Endothelial cell (in vitro differentiated cells): Measurements from ENCODE around the gene GATAD2A. TPM values are rescaled to one million over a fixed set of nuclear protein-coding genes. Genes with fewer than 3 reads are reported as not detected.

ENCODE experiments used
- DNase-seq: peaks from one replicate; pipeline ENCODE4 v3.0.0; 2021; ENCODE audit warnings: low spot score
- H3K27ac Mint-ChIP-seq: one replicate; pipeline ENCODE4 v1.8.0; 2021; ENCODE audit warnings: mixed read lengths, inconsistent platforms; ENCODE audit not compliant: unreplicated experiment
- H3K27me3 Mint-ChIP-seq: one replicate; pipeline ENCODE4 v1.8.0; 2021; ENCODE audit warnings: mild to moderate bottlenecking, moderate library complexity, mixed read lengths, inconsistent platforms; ENCODE audit not compliant: unreplicated experiment
- H3K36me3 Mint-ChIP-seq: one replicate; pipeline ENCODE4 v1.8.0; 2021; ENCODE audit warnings: mild to moderate bottlenecking, low read depth, mixed read lengths, inconsistent platforms; ENCODE audit not compliant: unreplicated experiment
- H3K4me1 Mint-ChIP-seq: one replicate; pipeline ENCODE4 v1.8.0; 2021; ENCODE audit warnings: mild to moderate bottlenecking, mixed read lengths, inconsistent platforms; ENCODE audit not compliant: unreplicated experiment
- H3K4me3 Mint-ChIP-seq: one replicate; pipeline ENCODE4 v1.8.0; 2021; ENCODE audit warnings: mild to moderate bottlenecking, mixed read lengths, inconsistent platforms; ENCODE audit not compliant: unreplicated experiment
- H3K9me3 Mint-ChIP-seq: one replicate; pipeline ENCODE4 v1.8.0; 2021; ENCODE audit warnings: mixed read lengths, inconsistent platforms; ENCODE audit not compliant: unreplicated experiment
- CTCF ChIP-seq: fragments of 200-600 bp; sonication (generic); IDR thresholded peaks from one replicate; pipeline ENCODE4 v1.5.0; 2021; ENCODE audit warnings: antibody characterized with exemption; ENCODE audit not compliant: unreplicated experiment
- total RNA-seq: library from RNA; stranded (reverse); fragmentation: NEBNext Ultra II Directional; extraction: Animal tissue kit (Norgen Biotek cat#: 25700); gene quantifications from one replicate; pipeline ENCODE4 v1.2.1, GENCODE V29; 2021; ENCODE audit not compliant: unreplicated experiment

The GATAD2A gene
- total RNA-seq, 1 donor from 2014 or later = 150 TPM

DNA sequence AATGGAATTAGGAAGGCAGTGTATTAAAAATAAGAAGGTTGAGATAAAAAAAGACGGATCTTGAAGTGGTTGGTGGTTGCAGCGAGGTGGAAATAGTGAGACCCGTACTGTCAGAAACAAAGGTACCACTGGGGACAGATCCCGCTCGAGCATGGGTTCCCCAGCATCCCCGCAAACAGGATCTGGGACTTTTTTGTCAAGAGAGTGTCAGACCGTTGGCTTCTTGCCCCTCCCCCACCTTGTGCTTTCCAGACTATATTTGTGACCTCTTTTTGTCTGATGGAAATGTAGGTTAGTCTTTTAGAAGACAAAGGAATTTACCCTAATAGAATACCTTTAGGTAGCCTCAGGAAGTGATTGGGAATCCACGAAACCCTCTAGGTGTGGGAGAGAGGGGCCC, 4.2 kb downstream of the GATAD2A start:
- Mint-ChIP-seq H3K9me3 (peaks cover 4% of the 10 kb centered on the region), H3K27me3 (peaks cover 17% of the 10 kb centered on the region), H3K36me3 (peaks cover 8% of the 10 kb centered on the region), H3K27ac (peak overlapping the region; percentile 27), H3K4me1 (peaks cover 57% of the 10 kb centered on the region), H3K4me3 (no peak overlapping the region)
- DNase-seq = no peak
- no peak for TF ChIP-seq CTCF

DNA sequence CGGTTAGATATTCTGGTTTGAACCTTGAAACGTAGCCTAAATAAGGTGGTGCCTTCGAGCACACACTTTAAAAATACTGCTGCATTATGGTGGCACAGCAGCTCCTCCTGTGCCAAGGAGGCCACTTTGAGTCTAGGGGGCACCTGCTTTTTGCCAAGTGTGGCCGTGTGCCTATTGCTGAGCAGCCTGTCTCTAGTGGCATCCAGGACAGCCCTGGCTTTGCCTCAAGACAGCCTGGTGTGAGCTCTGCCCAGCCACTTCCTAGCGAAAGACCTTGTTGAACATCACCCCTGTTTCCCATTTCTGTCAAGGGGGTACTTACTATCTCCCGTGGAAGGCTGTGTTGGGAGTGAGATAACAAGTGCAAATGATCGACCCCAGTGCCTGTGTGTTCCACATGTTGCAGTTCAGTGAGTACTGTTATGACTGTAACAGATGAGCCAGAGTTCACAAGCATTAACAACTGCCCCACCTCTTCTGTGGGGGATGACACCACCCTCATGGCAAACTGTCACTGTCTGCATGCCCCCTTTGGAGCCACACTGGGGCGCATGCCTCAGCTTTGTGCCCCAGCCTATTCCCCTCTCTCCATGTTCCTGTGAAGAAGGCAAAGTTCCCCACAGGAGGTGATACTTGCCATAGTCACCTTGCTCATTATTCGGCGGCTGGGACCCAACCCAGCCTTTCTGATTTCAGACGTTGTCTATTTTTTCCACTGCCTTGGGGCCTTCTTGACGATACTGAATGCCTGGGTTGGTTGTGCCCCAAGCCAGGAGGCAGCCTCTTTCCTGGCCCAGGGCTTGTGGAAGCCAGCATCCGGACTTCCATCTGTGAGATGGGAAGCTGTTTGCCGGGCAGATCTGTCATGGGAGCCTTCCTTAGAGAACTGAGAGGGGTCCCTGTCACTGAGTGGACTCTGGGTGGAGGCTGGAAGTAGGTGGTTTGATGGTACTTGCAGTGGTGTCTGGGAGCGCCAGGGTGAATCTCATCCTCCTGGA, 5.4 kb downstream of the GATAD2A start:
- Mint-ChIP-seq H3K4me3 (no peak overlapping the region), H3K9me3 (peaks cover 4% of the 10 kb centered on the region), H3K4me1 (peaks cover 52% of the 10 kb centered on the region), H3K36me3 (peaks cover 4% of the 10 kb centered on the region), H3K27ac (no peak overlapping the region), H3K27me3 (peaks cover 11% of the 10 kb centered on the region)
- TF ChIP-seq CTCF = no peak
- no peak for DNase-seq

GRCh38 chr19:19416280-19416679, 10.8 kb downstream of the GATAD2A start:
- H3K27ac Mint-ChIP-seq = no peak overlapping the region
- TF ChIP-seq CTCF = no peak
- peaks cover 20% of the 10 kb centered on the region for H3K4me1 Mint-ChIP-seq
- H3K9me3 Mint-ChIP-seq = no peaks in the 10 kb centered on the region
- H3K4me3 Mint-ChIP-seq = peak overlapping the region; percentile 56
- H3K27me3 Mint-ChIP-seq = peaks cover 3% of the 10 kb centered on the region
- no peak for DNase-seq
- peaks cover 13% of the 10 kb centered on the region for H3K36me3 Mint-ChIP-seq

- peaks cover 13% of the 10 kb centered on the region for H3K36me3 Mint-ChIP-seq
- no peak overlapping the region for H3K4me3 Mint-ChIP-seq
- H3K27me3 Mint-ChIP-seq = peaks cover 3% of the 10 kb centered on the region
- no peaks in the 10 kb centered on the region for H3K9me3 Mint-ChIP-seq
- no peak for TF ChIP-seq CTCF
- no peak overlapping the region for H3K27ac Mint-ChIP-seq
- peaks cover 18% of the 10 kb centered on the region for H3K4me1 Mint-ChIP-seq
- DNase-seq = no peak
Measured at GRCh38 chr19:19417046-19417445, 11.6 kb downstream of the GATAD2A start.
